ENCODE measurements around the gene ATP8B1. TPM values are rescaled to one million over a fixed set of nuclear protein-coding genes. Genes with fewer than 3 reads are reported as not detected.

Gene ATP8B1
- total and polyA plus RNA-seq, 11 donors = 3.0 to 12.8 (median 6.2) TPM

DNA sequence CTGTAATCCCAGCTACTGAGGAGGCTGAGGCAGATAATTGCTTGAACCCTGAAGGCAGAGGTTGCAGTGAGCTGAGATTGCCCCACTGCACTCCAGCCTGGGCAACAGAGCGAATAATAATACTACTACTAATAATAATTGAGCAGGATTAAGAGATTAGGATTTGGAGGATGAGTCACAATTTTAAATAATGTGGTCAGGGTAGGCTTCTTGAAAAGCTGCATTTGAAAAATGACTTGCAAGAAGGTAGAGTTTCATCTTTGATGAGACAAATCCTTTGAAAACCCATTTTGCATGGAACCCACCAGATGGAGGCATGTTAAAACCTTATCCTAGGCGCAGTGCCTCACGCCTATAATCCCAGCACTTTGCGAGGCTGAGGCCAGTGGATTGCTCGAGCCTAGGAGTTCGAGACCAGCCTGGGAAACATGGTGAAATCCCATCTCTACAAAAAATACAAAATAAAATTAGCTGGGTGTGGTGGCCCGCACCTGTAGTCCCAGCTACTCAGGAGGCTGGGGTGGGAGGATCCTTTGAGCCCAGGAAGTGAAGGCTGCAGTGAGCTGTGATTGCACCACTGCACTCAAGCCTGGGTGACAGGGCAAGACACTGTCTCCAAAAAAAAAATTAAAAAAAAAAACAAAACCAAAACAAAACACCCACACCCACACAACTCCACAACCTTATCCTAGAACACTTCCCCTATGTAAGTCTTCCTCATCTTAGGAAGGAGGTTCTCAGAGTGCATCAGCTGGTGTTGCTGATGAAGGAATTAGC, 3.3 kb upstream of the ATP8B1 start:
- no peak for DNase-seq
- intact Hi-C loops (cut with DNase I) = loop anchor here in 3 of 10 donors (10.0 kb wide), 4 partner anchors 62 to 172 kb away; no protein-coding TSS in a partner anchor
- peak overlapping the region in 9 of 12 donors; percentile 3 to 80 (median 66) for H3K27ac ChIP-seq
- no peaks in the 10 kb centered on the region for H3K36me3 ChIP-seq
- H3K27me3 ChIP-seq = peaks cover 0 to 36% (median 0%) of the 10 kb centered on the region in 9 donors
- ATAC-seq = no peak
- H3K4me3 ChIP-seq = no peak overlapping the region
- WGBS, 4 donors = 68 to 98% (median 90%) methylated on average over 7 of the region's 7 CpGs
- H3K4me1 ChIP-seq = peaks cover 0 to 52% (median 33%) of the 10 kb centered on the region in 12 donors
- H3K9me3 ChIP-seq = peaks cover 0 to 2% (median under 1%) of the 10 kb centered on the region in 12 donors
- TF ChIP-seq CTCF (IDR thresholded peaks at IDR 0.05) (no peak), POLR2A (IDR thresholded peaks at IDR 0.05) (no peak)

DNA sequence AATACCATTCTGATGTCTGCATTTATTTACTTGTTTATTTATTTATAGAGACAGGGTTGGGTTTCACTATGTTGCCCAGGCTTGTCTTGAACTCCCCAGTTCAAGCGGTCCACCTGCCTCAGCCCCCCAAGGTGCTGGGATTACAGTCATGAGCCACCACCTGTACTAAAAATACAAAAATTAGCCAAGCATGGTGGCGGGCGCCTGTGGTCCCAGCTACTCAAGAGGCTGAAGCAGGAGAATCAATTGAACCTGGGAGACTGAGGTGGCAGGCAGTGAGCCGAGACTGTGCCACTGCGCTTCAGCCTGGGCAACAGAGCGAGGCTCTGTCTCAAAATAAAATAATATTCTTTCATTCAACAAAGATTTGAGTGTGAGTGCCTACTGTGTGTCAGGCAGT, 2.0 kb upstream of the ATP8B1 start:
- Histone ChIP-seq H3K27me3 (peaks cover 0 to 46% (median 0%) of the 10 kb centered on the region in 9 donors), H3K27ac (no peak overlapping the region), H3K4me1 (peaks cover 0 to 63% (median 33%) of the 10 kb centered on the region in 12 donors), H3K4me3 (no peak overlapping the region), H3K36me3 (no peaks in the 10 kb centered on the region), H3K9me3 (no peaks in the 10 kb centered on the region)
- intact Hi-C loops (cut with DNase I) = loop anchor here in 3 of 10 donors (10.0 kb wide), 4 partner anchors 60 to 170 kb away; no protein-coding TSS in a partner anchor
- TF ChIP-seq CTCF (IDR thresholded peaks at IDR 0.05) = no peak
- TF ChIP-seq POLR2A (IDR thresholded peaks at IDR 0.05) = no peak
- WGBS, 4 donors = 97 to 98% (median 98%) methylated on average over 6 of the region's 6 CpGs
- no peak for ATAC-seq
- no peak for DNase-seq

DNA sequence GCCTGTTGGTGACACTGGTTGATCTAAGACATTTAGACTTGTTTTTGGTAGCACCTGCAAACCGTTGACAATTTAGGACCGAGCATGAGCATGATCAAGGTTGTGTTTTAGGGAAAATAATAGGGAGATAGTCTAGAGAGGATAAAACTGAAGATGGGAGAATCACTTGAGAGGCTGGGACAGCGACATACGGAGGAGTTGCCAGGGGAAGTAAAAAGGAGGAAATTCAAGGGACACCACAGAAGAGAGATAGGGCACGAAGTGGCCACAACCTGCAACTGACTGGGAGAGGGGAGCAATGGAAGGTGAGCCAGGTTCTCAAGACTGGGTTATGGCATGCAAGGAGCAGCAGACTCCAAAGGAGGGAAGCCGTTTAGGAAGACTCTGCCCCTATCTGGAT, 1.4 kb upstream of the ATP8B1 start:
- 73 to 85% (median 83%) methylated on average over 6 of the region's 6 CpGs for WGBS, 4 donors
- peaks cover 0 to 67% (median 32%) of the 10 kb centered on the region in 12 donors for H3K4me1 ChIP-seq

More for the DNA sequence above, 1.4 kb upstream of the ATP8B1 start:
- TF ChIP-seq CTCF (IDR thresholded peaks at IDR 0.05) (no peak), POLR2A (IDR thresholded peaks at IDR 0.05) (no peak)
- Histone ChIP-seq H3K36me3 (no peaks in the 10 kb centered on the region), H3K27me3 (peaks cover 0 to 46% (median 0%) of the 10 kb centered on the region in 9 donors), H3K4me3 (no peak overlapping the region), H3K27ac (peak overlapping the region in 3 of 12 donors; percentile 88 to 96 (median 92)), H3K9me3 (no peaks in the 10 kb centered on the region)
- no peak for ATAC-seq
- DNase-seq = no peak
- intact Hi-C loops (cut with DNase I) = loop anchor here in 4 of 10 donors (5.0 to 10.0 kb wide), 8 partner anchors 37 to 182 kb away; partner anchors contain the start of gene NARS1 (in 1 of the 4)
